Measurements from ENCODE around the gene OR8B12.
"Not testable (repeated sequence)": the region's sequence is repeated elsewhere in the genome, so short reads cannot be mapped to it uniquely, and the experiment has no call there.

OR8B12 gene

GRCh38 chr11:124519850-124520549 is 23.5 kb downstream of the OR8B12 start:
- no peak for DNase-seq

- DNase-seq, result no peak
Measured at GRCh38 chr11:124518989-124519451, 24.4 kb downstream of the OR8B12 start.

- DNase-seq, result no peak
Measured at GRCh38 chr11:124517314-124517713, 26.1 kb downstream of the OR8B12 start.

GRCh38 chr11:124514675-124515074 is 28.8 kb downstream of the OR8B12 start:
- DNase-seq, result not testable (repeated sequence)

GRCh38 chr11:124514131-124514530 is 29.3 kb downstream of the OR8B12 start:
- no peak for DNase-seq

GRCh38 chr11:124511745-124512144 is 31.7 kb downstream of the OR8B12 start:
- DNase-seq, result no peak

GRCh38 chr11:124510279-124510678 is 33.2 kb downstream of the OR8B12 start:
- DNase-seq, result no peak

GRCh38 chr11:124499711-124500110 is 43.7 kb downstream of the OR8B12 start:
- no peak for DNase-seq

GRCh38 chr11:124493016-124493655 is 50.3 kb downstream of the OR8B12 start:
- DNase-seq, result no peak

Measured in right forelimb (tissue), 1 donor.